Left colon (tissue), 2 donors: Measurements from ENCODE around the gene S100A13. TPM values are rescaled to one million over a fixed set of nuclear protein-coding genes. Genes with fewer than 3 reads are reported as not detected.
"Not testable (repeated sequence)": the region's sequence is repeated elsewhere in the genome, so short reads cannot be mapped to it uniquely, and the experiment has no call there.

Source experiments
- ATAC-seq: fragments of 200-7000 bp; cut with Tn5 transposase; one replicate; pipeline ENCODE4 v1.9.1; 2020; ENCODE audit warnings: mild to moderate bottlenecking, moderate library complexity
- DNase-seq, 2 donors: peaks; one replicate each; pipeline ENCODE4 v3.0.0-alpha.2; 2020
- intact Hi-C, 2 donors: fragments of 100-400 bp; cut with DNase I in 1 of 2; cut with micrococcal nuclease in 1 of 2; formaldehyde crosslinking; loops; one replicate each; pipeline versions ENCODE4 v1.11.2 to v1.14.0; 2022; cut with DNase I, micrococcal nuclease
- total RNA-seq, 2 donors: library from RNA; stranded (reverse); fragmentation: NEBNext Ultra II Directional; extraction: Animal tissue kit (Norgen Biotek cat#: 25700); gene quantifications; one replicate each; pipeline ENCODE4 v1.2.1, GENCODE V29; 2021
- donor health status: DM: no; HTN: no; CAD: no.
- donor health status: DM: yes; HTN: yes; CAD: no.

The S100A13 gene
- total RNA-seq, 2 donors from 2014 or later: 46.2 to 59.1 TPM

DNA sequence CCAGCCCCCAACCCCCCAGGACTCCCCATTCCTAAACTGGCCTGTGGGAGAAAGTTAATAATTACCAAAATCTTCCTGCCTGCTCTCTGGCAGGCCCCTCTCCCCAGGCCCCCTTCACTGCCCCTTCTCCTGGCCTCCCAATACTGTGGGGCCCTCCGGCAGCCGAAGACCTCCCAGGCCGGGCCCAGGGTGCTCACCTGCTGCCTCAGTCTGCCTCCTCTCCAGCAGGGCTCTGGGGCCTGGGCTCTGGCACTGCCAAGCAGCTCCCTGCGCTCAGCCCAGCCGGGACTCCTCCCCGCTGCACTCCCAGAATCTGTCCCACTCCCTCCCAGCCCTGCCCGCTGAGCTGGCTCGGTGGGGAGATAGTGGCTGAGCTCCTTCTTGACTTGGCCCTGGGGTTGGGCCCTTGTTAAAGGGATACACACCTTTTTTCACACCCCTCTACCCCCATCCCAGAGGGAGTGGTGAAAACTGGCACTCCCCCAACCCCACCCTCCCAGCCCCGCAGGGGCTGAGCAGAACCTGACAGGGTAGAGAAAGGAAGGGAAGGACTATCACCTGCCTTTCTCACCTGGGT is 14.5 kb downstream of the S100A13 start, which contains the start of gene S100A16:
Gene S100A16, minus strand, starts transcription at position 383 of the 577 bp plus-strand sequence. CDS start 4,986 bp downstream, outside the sequence.
- peak; percentile 88 to 93 for DNase-seq
- ATAC-seq: peak; percentile 63
- intact Hi-C loops: no loop called here

DNA sequence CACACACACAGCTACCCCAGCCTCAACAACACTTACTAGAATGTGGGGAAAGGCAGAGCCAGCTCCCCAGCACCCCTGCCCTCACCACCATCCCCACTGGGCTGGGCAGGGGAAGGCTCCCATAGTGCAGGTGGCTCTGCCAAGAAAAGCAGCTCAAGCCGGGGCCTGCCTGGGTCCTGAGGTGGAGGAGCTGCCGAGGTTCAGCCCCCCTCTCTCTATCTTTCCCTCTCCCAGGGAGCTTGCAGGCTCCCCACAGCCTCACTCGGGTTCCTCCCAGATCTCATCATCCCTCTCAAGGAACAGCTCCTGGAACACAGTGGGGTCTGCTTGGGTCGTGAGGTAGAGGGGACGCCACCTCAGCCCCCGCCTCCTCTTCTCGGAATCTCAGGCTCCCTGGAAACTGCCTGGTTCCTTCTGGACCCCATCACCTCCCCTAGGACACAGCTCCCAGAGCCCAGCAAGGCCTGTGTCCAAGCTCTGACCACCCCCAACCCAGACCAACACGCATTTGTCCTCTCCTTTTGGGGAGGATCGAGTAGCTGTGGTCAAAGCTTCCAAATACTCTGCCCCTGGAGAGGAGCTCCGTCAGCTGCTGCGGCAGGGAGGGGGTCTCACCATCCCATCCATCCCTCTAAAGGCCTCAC is 15.1 kb downstream of the S100A13 start:
- no peak for DNase-seq
- intact Hi-C loops: no loop called here
- ATAC-seq: peak; percentile 3

DNA sequence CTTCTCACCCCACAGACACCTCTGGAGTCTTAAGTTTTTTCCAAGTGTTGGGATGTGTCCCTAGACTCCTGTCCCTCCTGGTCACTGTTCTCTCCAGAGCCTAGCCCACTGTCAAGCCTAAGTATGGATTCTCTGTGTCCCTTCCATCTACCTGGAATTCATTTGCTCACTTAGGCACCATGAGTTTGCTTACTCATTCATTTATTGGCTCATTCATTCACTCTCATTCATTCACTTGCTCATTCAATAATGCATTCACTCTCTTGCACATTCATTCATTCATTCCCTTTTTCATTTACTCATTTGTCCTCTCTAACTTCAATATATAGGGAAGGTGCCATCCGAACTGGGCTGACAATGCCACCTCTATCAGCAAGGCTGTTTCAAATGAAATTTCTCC is 15.9 kb downstream of the S100A13 start:
- intact Hi-C loops: no loop called here
- ATAC-seq: no peak
- DNase-seq: no peak

DNA sequence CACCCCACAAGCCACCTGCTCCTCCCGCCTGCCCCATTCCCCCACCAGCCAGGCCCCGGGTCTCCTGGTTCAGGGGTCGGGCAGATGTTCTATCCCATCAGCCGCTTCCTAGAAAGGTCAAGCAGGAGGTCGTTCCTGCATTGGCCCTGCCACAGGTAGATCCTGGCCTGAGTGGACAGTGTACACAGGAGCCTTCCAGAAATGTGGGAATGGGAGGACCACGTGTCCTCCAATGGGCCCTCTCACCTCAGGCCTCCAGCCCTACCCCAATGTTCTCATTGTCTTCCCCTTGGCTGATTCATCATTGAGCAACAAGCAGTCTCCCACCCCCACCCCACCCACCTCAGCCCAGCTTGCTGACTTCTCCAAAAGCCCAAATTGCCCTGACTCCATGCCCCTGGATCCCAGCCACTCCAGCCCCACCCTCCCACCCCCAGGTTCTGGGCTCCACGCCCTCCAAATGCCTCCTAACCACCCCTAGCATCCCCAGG is 16.4 kb downstream of the S100A13 start:
- intact Hi-C loops: no loop called here
- DNase-seq (no peak), ATAC-seq (no peak)

DNA sequence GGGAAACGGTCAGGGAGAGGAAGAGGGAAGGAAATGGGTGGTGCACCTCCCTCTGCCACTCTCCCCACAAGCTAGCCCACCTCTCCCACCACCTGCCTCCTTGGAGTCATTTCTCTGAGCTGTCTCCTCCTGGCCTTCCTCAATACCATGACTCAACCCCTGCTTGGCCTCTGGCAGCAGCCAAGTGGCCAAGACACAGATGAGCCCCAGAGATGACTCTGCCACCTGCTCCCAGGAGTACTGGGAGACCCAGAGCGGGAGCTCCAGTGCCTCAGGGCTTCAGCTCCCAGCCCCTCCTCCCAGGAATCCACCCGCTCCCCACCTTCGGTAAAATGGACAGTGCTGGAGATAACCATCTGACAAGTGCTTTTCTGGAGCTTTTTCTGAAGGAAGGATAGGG is 17.0 kb downstream of the S100A13 start:
- intact Hi-C loops: no loop called here
- DNase-seq: no peak

DNA sequence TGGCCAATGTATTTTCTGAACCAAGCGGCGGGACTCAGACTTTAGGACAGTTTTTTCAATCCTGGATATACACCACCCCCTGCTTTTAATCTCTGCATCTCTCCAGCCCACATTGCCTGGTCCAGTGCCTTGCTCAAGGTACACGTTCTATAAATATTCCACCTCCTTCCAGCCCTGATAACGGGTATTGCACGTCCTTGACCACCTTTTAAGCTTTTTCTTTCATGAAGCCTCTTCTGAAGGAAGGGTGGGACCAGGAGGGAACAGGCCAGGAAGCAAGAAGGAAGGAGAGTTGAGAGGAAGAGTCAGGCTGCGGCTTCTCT is 17.8 kb downstream of the S100A13 start:
- ATAC-seq: no peak
- no peak for DNase-seq
- intact Hi-C loops: no loop called here

More for the DNA sequence above, 17.0 kb downstream of the S100A13 start:
- ATAC-seq: no peak

DNA sequence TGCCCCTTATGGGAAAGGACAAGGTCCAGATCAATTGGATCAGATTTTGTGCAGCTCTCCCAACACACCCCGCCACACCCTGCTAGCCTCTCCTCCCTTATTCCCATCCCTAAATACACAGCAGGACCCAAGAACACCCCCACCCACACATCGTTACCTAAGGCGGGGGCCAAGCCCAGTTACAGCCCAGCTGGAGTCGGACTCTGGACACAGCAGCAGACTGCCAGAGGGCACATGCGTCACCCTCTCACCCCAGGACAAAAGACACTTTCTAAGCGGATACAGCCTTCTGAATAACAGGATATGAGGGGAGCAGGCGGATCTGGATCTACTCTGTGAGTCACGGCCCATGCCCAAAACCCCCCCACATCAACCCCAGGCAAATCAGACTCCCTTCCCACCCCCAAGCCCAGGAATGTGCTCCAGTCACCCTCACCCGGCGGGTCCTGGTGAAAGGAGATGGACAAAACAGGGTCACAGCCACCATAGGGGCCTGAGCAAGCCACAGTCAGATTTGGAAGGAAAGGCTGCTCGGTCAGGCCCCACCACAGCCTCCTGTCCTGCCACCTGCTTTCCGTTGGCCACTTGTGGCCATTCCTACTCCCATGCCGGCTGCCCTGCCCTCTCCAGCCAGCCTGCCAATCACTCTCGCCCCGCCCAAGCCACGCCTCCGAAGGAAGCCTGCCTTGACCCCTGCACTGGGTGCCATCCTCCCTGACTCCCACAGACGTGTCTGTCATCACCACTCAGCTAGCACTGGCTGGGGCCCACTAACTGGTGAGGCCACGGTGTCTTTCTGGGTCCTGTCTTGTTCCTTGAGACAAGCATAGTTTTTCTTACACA is 18.3 kb downstream of the S100A13 start:
- DNase-seq: peak; percentile 89 to 93
- intact Hi-C loops: no loop called here
- peak; percentile 73 for ATAC-seq

DNA sequence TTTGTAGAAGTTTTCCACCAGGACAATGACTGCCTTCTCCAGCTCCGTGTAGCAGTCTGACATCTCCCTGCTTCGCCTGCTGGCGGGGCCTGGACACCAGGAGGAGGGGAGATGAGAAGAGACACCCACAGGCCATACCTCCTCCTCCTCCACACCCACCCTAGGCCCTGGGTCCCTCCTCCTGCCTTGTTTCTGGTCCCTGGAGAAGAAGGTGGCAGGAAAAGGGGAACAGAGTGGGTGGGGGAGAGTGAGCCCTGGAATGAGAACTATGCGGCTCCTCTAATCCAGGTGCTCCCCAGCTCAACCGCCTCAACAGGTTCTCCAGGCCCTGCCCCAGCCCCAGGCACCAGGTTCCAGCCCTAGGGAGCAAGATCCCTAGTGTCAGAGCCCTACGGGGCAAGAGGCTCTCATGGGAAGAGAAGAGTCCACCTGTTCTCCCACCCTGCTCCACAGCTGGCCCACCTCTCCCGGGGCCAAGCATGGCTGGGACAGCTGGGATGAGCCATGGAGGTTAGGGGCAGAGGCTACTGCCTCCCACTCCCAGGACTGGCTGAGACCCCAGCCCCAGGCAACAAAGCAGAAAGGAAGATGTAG is 19.1 kb downstream of the S100A13 start:
- ATAC-seq (no peak), DNase-seq (no peak)
- intact Hi-C loops: no loop called here

DNA sequence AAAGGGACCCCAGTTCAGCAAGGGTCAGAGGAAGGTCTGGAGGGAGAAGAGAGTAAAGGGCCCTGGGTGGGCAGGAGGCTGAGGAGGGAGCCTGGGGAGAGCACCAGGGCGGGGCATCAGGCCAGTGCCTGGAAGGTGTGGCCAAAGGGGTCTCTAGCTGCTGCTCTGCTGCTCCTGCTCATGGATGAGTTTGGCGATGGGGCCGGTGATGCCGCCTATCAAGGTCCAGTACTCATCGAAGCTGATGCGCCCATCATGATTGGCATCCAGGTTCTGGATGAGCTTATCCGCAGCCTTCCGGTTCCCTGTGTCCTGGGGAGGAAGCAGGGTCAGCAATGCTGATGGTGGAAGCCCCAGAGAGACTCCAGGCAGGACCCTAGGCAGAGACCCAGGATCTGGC is 19.9 kb downstream of the S100A13 start:
- intact Hi-C loops: no loop called here
- no peak for DNase-seq
- no peak for ATAC-seq

DNA sequence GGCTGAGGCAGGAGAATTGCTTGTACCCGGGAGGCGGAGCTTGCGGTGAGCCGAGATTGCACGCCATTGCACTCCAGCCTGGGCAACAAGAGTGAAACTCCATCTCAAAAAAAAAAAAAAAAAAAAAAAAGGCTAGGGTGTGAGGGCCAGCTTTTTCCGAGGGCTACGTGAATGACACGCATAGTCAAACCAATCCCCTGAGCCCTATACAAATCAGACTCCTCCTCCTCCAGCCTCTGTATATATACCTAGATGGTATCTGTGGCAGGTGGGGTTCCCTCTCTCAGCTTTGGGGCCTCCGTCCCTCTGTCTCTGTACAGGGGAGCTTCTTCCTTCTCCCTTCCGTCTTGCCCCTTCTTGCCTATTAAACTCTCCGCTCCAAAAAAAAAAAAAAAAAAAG is 21.1 kb downstream of the S100A13 start:
- intact Hi-C loops: no loop called here
- ATAC-seq (no peak), DNase-seq (no peak)

DNA sequence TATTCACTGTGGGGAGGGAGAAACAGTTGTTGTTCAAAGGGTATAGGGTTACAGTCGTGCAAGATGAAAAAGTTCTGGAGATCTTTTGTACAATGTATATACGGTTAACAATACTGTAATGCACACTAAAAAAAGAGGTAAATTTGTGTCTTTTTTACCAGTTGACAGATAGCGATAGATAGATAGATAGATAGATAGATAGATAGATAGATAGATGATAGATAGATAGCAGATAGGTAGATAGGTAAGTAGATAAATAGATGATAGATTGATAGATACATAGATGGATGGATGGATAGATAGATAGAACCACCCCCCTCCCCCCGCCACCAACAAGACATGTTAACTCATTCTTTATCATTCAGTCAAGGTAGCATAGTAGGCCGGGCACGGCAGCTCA is 24.6 kb downstream of the S100A13 start:
- intact Hi-C loops: no loop called here
- DNase-seq (no peak), ATAC-seq (no peak)

DNA sequence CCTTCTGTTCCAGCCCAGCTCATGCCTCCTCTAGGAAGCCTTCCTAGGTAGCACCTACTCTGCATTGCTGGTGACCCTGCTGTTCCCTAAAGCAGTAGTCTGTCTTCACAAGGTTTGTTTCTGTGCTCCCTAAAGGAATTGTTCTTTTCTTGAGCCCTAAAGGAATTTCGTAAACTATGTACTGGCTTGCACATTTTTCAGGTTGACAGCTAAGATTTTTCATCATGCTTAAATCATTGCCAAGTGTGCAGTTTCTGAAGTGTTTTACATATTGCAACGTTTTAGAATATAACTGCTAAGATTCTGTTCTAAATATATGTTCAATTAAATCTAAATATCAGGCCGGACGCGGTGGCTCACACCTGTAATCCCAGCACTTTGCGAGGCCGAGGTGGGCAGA is 27.5 kb downstream of the S100A13 start:
- intact Hi-C loops: no loop called here

DNA sequence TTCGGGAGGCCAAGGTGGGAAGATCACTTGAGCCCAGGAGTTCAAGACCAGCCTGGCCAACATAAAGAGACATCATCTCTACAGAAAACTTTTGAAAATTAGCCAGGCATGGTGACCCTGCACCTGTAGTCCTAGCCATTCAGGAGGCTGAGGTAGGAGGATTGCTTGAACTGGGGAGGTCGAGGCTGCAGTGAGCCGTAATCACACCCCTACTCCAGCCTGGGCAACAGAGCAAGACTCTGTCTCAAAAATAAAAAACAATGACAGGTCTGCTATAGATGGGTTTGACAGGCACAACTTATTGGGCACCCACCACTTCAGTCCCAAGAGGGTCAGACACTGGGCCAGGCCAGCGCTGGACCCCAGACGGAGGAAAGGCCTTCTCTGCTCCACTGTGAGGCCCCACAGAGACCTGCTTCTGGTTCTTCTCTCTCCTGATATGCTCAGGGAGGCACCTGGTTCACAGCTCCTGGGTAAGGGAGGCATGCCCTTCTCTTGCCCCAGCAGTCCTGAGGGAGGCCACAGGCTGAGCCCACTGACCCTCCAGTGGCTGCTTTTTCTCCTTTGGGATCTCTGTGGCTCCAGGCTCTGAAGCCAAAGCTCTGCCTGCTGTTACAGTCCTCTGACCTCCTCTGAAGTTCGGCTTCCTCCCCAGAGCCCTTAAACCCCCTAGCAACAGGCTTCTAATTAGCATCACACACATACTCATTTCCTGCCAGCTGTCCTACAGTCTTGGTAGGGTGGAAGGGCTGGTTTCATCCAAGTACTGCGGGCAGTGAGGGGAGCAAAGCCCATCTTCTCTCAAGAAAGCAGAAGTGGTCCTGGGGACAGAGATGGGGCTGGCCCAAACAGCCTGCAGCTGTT is 28.8 kb downstream of the S100A13 start:
- peak; percentile 34 for ATAC-seq
- intact Hi-C loops: no loop called here
- DNase-seq: no peak

More for the DNA sequence above, 27.5 kb downstream of the S100A13 start:
- no peak for DNase-seq
- ATAC-seq: no peak

DNA sequence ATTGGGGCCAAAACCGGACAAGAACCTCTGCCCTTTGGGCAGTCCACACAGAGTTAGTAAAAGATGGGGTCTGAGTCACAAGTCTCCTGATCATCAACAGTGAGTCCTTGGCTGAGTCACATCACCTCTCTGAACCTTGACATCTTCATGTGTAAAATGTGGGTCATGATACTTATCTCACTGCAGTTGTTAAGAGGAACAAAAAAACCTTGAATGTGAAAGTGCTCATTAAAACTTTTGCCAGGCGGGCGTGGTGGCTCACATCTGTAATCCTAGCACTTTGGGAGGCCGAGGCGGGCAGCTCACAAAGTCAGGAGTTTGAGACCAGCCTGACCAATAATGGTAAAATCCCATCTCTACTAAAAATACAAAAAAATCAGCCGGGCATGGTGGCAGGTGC is 30.1 kb downstream of the S100A13 start:
- peak; percentile 84 for ATAC-seq
- DNase-seq: no peak
- intact Hi-C loops: no loop called here

DNA sequence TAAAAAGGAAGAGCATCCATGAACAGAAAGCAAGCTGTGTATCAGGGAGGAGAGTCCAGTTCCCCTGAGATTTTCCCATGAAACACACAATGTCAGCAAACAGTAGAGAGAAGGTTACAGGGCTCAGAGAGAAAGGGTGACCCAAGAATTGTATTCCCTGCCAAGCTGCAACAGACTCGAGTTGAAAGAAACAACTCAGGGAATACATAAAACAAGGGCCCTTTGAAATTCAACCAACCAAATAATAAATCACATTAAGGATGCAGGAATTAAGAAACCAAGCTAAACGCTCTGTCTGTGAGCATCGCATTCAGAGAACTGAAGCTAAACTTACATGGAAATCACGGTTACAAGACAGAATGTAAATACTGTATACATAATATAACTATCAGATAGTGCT is 34.6 kb downstream of the S100A13 start:
- intact Hi-C loops: no loop called here
- DNase-seq (no peak), ATAC-seq (no peak)

DNA sequence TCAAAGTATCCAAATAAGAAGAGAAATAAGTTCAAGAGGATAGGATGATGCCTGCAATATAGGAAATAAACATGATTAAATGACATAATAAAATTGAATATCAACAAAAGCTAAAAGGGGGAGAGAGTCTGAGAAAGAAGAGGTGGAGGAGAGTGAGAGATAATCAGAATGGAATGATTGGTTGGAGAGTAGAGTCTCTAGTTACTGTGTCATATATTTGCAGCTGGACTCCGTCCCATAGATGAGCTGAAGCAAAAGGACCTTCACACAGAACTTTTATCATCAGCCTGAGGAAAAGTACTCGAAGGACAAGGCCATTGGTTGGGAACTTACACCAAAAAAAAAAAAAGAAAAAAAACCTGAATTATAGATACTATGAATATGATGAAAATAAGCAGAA is 38.8 kb downstream of the S100A13 start:
- ATAC-seq (no peak), DNase-seq (no peak)
- intact Hi-C loops: no loop called here

DNA sequence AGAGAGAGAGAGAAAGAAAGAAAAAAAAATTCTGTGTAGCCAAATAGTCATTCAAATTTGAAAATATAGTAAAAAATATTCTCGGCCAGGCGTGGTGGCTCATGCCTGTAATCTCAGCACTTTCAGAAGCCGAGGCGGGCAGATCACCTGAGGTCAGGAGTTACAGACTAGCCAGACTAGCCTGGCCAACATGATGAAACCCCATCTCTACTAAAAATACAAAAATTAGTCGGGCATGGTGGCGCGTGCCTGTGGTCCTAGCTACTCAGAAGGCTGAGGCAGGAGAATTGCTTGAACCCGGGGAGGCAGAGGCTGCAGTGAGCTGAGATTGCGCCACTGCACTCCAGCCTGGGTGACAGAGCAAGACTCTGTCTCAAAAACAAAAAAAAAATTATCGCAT is 39.3 kb downstream of the S100A13 start:
- intact Hi-C loops, ATAC-seq, DNase-seq: not testable (repeated sequence)

DNA sequence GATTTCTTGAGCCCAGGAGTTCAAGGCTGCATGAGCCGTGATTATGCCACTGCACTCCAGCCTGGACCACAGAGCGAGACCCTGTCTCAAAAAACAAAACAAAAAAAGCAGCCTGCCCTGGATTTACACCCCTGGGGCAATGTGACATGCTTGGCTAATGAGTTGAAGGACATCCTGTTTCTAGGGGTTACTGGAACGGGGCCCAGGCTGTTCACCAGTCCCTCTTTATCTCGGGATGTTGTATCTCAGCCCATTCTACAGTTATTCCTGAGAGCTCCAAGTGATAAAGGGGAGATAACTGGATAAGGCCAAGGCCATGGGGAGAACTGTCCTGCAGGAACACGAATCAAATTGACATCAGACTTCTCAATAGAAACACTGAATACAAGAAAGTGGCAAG is 40.0 kb downstream of the S100A13 start:
- intact Hi-C loops: no loop called here
- ATAC-seq: no peak
- DNase-seq: no peak

DNA sequence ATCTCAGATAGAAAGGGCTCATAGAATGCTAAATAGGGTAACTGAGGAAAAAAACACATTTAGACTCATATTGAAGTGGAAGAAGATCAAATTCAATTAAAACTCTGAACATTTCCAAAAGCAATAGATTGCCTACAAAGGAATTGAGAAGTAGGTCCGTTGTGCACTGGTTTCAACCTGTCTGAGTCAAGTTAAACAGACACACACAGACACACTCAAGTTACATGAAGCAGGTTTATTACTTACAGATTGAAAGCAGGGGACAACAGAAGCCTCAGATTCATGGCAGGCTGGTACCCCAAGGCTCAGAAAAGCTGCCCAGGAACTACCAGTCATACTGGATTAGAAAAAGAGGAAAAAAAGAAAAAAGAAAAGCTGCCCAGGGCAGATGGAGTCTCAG is 41.0 kb downstream of the S100A13 start:
- DNase-seq (no peak), ATAC-seq (no peak)
- intact Hi-C loops: no loop called here
